ENCODE results near the gene LRRC1. TPM values are rescaled to one million over a fixed set of nuclear protein-coding genes. Genes with fewer than 3 reads are reported as not detected.

Gene LRRC1
- total and polyA plus RNA-seq, 2 of the 8 experiments (the other 6 are each of a cell fraction or from before 2014, with no cell fraction given) = 6.7 to 15.9 TPM

DNA sequence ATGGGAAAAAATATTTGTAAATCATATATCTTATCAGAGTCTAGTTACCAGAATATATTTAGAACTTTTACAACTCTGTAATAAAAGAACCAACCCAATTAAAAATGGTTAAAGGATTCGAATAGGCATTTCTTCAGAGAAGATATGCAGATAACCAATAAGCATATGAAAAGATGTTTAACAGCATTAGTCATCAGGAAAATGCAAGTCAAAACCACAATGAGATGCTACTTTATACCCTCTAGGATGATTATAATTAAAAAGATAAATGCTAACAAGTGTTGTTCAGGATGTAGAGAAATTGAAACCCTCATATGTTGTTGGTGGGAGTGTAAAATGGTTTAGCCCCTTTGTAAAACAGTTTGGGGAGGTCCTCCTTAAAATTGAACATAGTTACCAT lies 94.1 kb downstream of the LRRC1 start:
- no peaks in the 10 kb centered on the region for H3K23me2 ChIP-seq (ENCODE audit: low read depth, low read length)
- H2BK20ac ChIP-seq (ENCODE audit: low read length) = no peak overlapping the region
- H2AFZ ChIP-seq (ENCODE audit: low read length) = no peak overlapping the region
- H3K79me2 ChIP-seq (ENCODE audit: control insufficient read depth in 1 of 2, insufficient read depth in 2 of 2, low read length in 2 of 2) = no peaks in the 10 kb centered on the region
- H2AK5ac ChIP-seq (ENCODE audit: low read depth, low read length) = no peak overlapping the region
- WGBS, 2 experiments (ENCODE audit: extremely low coverage in 1 of 2, insufficient coverage in 1 of 2, insufficient read length in 1 of 2, insufficient replicate concordance in 2 of 2, low coverage in 1 of 2, low lambda C conversion rate in 2 of 2, missing lambda C conversion rate in 1 of 2) = 41% methylated on average over 1 of the region's 1 CpG; no CpG with 5 or more reads in 1 of the 2 experiments
- no peak overlapping the region for H3K23ac ChIP-seq (ENCODE audit: insufficient read length)
- H3K4me3 ChIP-seq (ENCODE audit: extremely low read depth in 1 of 4, insufficient read depth in 2 of 4, low read depth in 3 of 4, low read length in 4 of 4) = no peak overlapping the region; a peak in 1 of 8 replicates
- no peak overlapping the region for H3K4ac ChIP-seq (replicated peaks; ENCODE audit: insufficient read length, low read depth, low read length)
- no peak overlapping the region for H3K56ac ChIP-seq (replicated peaks; ENCODE audit: insufficient read length, low read depth, low read length)
- H2BK15ac ChIP-seq (ENCODE audit: low read length) = no peak overlapping the region
- H3K4me2 ChIP-seq (ENCODE audit: insufficient read depth in 1 of 2, low read depth in 2 of 2, low read length in 2 of 2) = 0 out of 4 replicates have a peak overlapping the region, but pooled peaks of 1 of the 2 experiments have one; percentile 14
- no peaks in the 10 kb centered on the region for H3K9me3 ChIP-seq (ENCODE audit: insufficient read depth in 2 of 2, low read depth in 1 of 2, low read length in 1 of 2)
- DNase-seq (ENCODE audit: low read depth in 1 of 2, low spot score in 2 of 2) (no peak), FAIRE-seq (no peak)
- no peak overlapping the region for H3K9ac ChIP-seq (replicated peaks in 1 of 4; ENCODE audit: extremely low read depth in 1 of 4, low read depth in 3 of 4, low read length in 3 of 4)
- H2BK120ac ChIP-seq (replicated peaks; ENCODE audit: low read depth, low read length) = no peak overlapping the region
- H4K91ac ChIP-seq (replicated peaks; ENCODE audit: insufficient read length, low read length) = no peak overlapping the region
- POLR2A ChIA-PET (ENCODE audit: partially characterized antibody) = no interaction called here
- no peak overlapping the region for H3K27ac ChIP-seq (ENCODE audit: low read depth, low read length)
- peaks cover 3 to 9% (median 7%) of the 10 kb centered on the region in 4 experiments; a peak in 4 of 7 replicates for H3K4me1 ChIP-seq (replicated peaks in 1 of 4; ENCODE audit: control insufficient read depth in 3 of 4, insufficient read depth in 4 of 4, low read length in 3 of 4)
- CTCF ChIA-PET (ENCODE audit: partially characterized antibody) = no interaction called here
- no peak overlapping the region for H4K8ac ChIP-seq (ENCODE audit: extremely low read depth, insufficient read depth, low read length)
- no peak overlapping the region for H3K18ac ChIP-seq (ENCODE audit: extremely low read depth, low read length)
- H4K5ac ChIP-seq (ENCODE audit: insufficient read length, low read depth, low read length) = no peak overlapping the region
- no peaks in the 10 kb centered on the region for H3K79me1 ChIP-seq (ENCODE audit: low read depth, low read length)
- no peak for TF ChIP-seq RFX5 (IDR thresholded peaks at IDR 0.05; ENCODE audit: borderline replicate concordance, low read depth, low read length)
- peak; percentile 60; the same call in 1 of the 2 replicates for TF ChIP-seq JUND (IDR thresholded peaks at IDR 0.05; ENCODE audit: low read length)
- H2BK12ac ChIP-seq (ENCODE audit: low read depth, low read length) = no peak overlapping the region
- H2BK5ac ChIP-seq (ENCODE audit: low read depth, low read length) = no peak overlapping the region
- no peaks in the 10 kb centered on the region for H4K20me1 ChIP-seq (replicated peaks in 1 of 2; ENCODE audit: control insufficient read depth in 1 of 2, insufficient read depth in 2 of 2, low read length in 2 of 2)
- no peaks in the 10 kb centered on the region for H3K27me3 ChIP-seq (replicated peaks in 1 of 4; ENCODE audit: control insufficient read depth in 3 of 4, extremely low read depth in 1 of 4, insufficient read depth in 3 of 4, low read length in 3 of 4)
- H3K36me3 ChIP-seq (ENCODE audit: control insufficient read depth in 2 of 4, insufficient read depth in 4 of 4, low read length in 3 of 4) = no peaks in the 10 kb centered on the region
- no peak overlapping the region for H3K14ac ChIP-seq (ENCODE audit: insufficient read length)
